Measurements from ENCODE around the gene FRMD5. TPM values are rescaled to one million over a fixed set of nuclear protein-coding genes. Genes with fewer than 3 reads are reported as not detected.

The FRMD5 gene
- total RNA-seq, 3 donors from 2014 or later (not counting 1 experiment from before 2014, with no cell fraction given) = not detected

DNA sequence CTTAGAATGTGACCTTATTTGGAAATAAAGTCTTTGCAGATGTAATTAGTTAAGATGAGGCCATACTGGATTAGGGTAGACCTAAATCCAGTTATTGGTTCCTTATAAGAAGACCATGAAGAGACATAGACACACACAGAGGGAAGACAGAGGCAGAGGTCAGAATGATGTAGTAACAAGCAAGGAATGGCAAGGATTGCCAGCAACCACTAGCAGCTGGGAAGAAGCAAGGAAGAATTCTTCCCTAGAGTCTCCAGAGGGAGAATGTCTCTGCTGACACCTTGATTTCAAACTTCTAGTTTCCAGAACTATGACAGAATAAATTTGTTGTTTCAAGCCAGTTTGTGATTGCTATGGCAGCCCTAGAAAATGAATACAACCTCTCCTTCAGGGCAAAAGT lies 251.6 kb downstream of the FRMD5 start:
- Mint-ChIP-seq H3K27me3 (ENCODE audit: low read depth in 2 of 2) (peaks cover 10 to 14% of the 10 kb centered on the region in 2 donors), H3K27ac (no peak overlapping the region), H3K4me3 (no peak overlapping the region), H3K36me3 (no peaks in the 10 kb centered on the region), H3K9me3 (no peaks in the 10 kb centered on the region), H3K4me1 (no peaks in the 10 kb centered on the region)
- DNase-seq = no peak
- Histone ChIP-seq H3K36me3 (ENCODE audit: control insufficient read depth, insufficient read depth, low read length) (no peaks in the 10 kb centered on the region), H3K9me3 (ENCODE audit: control insufficient read depth, insufficient read depth, low read length) (no peaks in the 10 kb centered on the region), H3K4me1 (ENCODE audit: control insufficient read depth, insufficient read depth, low read length) (no peaks in the 10 kb centered on the region), H3K27me3 (ENCODE audit: control insufficient read depth, insufficient read depth, low read length) (no peaks in the 10 kb centered on the region), H3K27ac (ENCODE audit: low read length) (no peak overlapping the region), H3K4me3 (ENCODE audit: low read length) (no peak overlapping the region)
- no peak for ATAC-seq
- intact Hi-C loops (cut with micrococcal nuclease) = no loop called here
- TF ChIP-seq, protein P1, sequence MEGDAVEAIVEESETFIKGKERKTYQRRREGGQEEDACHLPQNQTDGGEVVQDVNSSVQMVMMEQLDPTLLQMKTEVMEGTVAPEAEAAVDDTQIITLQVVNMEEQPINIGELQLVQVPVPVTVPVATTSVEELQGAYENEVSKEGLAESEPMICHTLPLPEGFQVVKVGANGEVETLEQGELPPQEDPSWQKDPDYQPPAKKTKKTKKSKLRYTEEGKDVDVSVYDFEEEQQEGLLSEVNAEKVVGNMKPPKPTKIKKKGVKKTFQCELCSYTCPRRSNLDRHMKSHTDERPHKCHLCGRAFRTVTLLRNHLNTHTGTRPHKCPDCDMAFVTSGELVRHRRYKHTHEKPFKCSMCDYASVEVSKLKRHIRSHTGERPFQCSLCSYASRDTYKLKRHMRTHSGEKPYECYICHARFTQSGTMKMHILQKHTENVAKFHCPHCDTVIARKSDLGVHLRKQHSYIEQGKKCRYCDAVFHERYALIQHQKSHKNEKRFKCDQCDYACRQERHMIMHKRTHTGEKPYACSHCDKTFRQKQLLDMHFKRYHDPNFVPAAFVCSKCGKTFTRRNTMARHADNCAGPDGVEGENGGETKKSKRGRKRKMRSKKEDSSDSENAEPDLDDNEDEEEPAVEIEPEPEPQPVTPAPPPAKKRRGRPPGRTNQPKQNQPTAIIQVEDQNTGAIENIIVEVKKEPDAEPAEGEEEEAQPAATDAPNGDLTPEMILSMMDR (IDR thresholded peaks at IDR 0.05) = no peak

DNA sequence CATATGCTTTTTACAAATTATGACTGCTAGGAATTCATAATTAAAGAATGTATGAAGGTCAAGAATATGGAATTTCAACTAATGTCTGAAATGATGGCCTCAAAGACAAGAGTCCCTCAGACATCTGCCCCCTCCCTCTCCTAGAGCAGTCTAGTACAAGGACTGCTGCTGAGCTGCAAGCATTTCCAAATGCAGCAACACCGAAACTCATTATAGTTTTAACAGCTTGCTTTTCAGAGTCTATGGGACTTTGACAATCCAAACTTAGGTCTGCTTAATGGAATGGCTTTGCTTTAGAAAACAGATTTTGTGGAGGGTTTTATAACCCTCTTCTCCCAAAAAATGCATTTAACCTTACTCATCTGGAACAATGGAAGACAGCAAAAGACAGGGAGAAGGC lies 252.9 kb downstream of the FRMD5 start:
- H3K27me3 Mint-ChIP-seq (ENCODE audit: low read depth in 2 of 2) = peaks cover 10 to 18% of the 10 kb centered on the region in 2 donors
- no peak overlapping the region for H3K27ac Mint-ChIP-seq
- H3K9me3 Mint-ChIP-seq = no peaks in the 10 kb centered on the region
- Histone ChIP-seq H3K36me3 (ENCODE audit: control insufficient read depth, insufficient read depth, low read length) (no peaks in the 10 kb centered on the region), H3K4me1 (ENCODE audit: control insufficient read depth, insufficient read depth, low read length) (no peaks in the 10 kb centered on the region), H3K4me3 (ENCODE audit: low read length) (no peak overlapping the region), H3K9me3 (ENCODE audit: control insufficient read depth, insufficient read depth, low read length) (no peaks in the 10 kb centered on the region), H3K27me3 (ENCODE audit: control insufficient read depth, insufficient read depth, low read length) (no peaks in the 10 kb centered on the region), H3K27ac (ENCODE audit: low read length) (no peak overlapping the region)
- H3K36me3 Mint-ChIP-seq = no peaks in the 10 kb centered on the region
- no peak overlapping the region for H3K4me3 Mint-ChIP-seq
- DNase-seq (no peak), ATAC-seq (no peak)
- intact Hi-C loops (cut with micrococcal nuclease) = no loop called here
- TF ChIP-seq, protein P1 (IDR thresholded peaks at IDR 0.05) = no peak
- H3K4me1 Mint-ChIP-seq = no peaks in the 10 kb centered on the region
- WGBS (ENCODE audit: insufficient coverage) = 93% methylated on average over 1 of the region's 1 CpG

DNA sequence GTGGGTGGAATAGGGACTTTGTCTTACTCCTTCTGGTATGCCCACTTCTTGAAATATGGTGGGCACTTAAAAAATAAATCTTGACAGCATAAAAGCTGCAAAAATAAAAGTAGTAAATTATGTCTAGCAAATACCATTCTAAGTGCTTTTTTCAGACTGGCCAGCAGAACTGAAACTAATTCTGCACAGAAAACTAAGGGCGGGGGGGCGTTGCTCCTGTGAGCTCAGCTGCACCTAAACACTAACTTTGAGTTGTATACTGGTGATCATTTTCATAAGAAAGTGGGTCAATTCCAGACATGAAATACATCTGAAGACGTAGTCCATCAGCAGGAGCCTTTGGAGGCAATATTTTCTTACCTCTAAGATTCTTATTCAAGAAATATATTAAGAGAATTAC lies 253.5 kb downstream of the FRMD5 start:
- H3K4me1 Mint-ChIP-seq = no peaks in the 10 kb centered on the region
- Histone ChIP-seq H3K9me3 (ENCODE audit: control insufficient read depth, insufficient read depth, low read length) (no peaks in the 10 kb centered on the region), H3K4me3 (ENCODE audit: low read length) (no peak overlapping the region), H3K36me3 (ENCODE audit: control insufficient read depth, insufficient read depth, low read length) (no peaks in the 10 kb centered on the region), H3K4me1 (ENCODE audit: control insufficient read depth, insufficient read depth, low read length) (no peaks in the 10 kb centered on the region), H3K27me3 (ENCODE audit: control insufficient read depth, insufficient read depth, low read length) (no peaks in the 10 kb centered on the region), H3K27ac (ENCODE audit: low read length) (no peak overlapping the region)
- ATAC-seq (no peak), DNase-seq (no peak)
- peaks cover 8 to 17% of the 10 kb centered on the region in 2 donors for H3K27me3 Mint-ChIP-seq (ENCODE audit: low read depth in 2 of 2)
- H3K27ac Mint-ChIP-seq = no peak overlapping the region
- H3K9me3 Mint-ChIP-seq = no peaks in the 10 kb centered on the region
- TF ChIP-seq, protein P1 (IDR thresholded peaks at IDR 0.05) = no peak
- intact Hi-C loops (cut with micrococcal nuclease) = no loop called here
- 63% methylated on average over 2 of the region's 3 CpGs for WGBS (ENCODE audit: insufficient coverage)
- H3K4me3 Mint-ChIP-seq = no peak overlapping the region
- H3K36me3 Mint-ChIP-seq = no peaks in the 10 kb centered on the region

DNA sequence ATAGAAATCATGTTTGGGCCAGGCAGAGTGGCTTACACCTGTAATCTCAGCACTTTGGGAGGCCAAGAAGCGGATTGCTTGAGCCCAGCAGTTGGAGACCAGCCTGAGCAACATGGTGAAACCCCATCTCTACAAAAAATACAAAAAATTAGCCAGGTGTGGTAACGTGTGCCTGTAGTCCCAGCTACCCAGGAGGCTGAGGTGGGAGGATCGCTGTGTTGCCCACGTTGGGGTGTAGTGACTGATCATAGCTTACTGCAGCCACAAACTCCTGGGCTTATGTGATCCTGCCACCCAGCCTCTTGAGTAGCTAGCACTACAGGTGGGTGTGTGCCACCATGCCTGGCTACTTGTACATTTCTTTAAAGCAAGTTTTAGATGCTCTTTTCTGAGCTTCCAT lies 254.0 kb downstream of the FRMD5 start:
- intact Hi-C loops (cut with micrococcal nuclease) = no loop called here
- WGBS (ENCODE audit: insufficient coverage) = 77% methylated on average over 4 of the region's 4 CpGs
- no peaks in the 10 kb centered on the region for H3K9me3 Mint-ChIP-seq

More for the DNA sequence above, 254.0 kb downstream of the FRMD5 start:
- H3K4me1 ChIP-seq (ENCODE audit: control insufficient read depth, insufficient read depth, low read length) = no peaks in the 10 kb centered on the region
- Mint-ChIP-seq H3K27me3 (ENCODE audit: low read depth in 2 of 2) (peaks cover 4 to 12% of the 10 kb centered on the region in 2 donors), H3K27ac (no peak overlapping the region), H3K36me3 (no peaks in the 10 kb centered on the region), H3K4me3 (no peak overlapping the region), H3K4me1 (no peaks in the 10 kb centered on the region)
- TF ChIP-seq, protein P1 (IDR thresholded peaks at IDR 0.05) = no peak
- ATAC-seq (no peak), DNase-seq (no peak)
- no peaks in the 10 kb centered on the region for H3K9me3 ChIP-seq (ENCODE audit: control insufficient read depth, insufficient read depth, low read length)
- H3K4me3 ChIP-seq (ENCODE audit: low read length) = no peak overlapping the region
- H3K27ac ChIP-seq (ENCODE audit: low read length) = no peak overlapping the region
- no peaks in the 10 kb centered on the region for H3K27me3 ChIP-seq (ENCODE audit: control insufficient read depth, insufficient read depth, low read length)
- H3K36me3 ChIP-seq (ENCODE audit: control insufficient read depth, insufficient read depth, low read length) = no peaks in the 10 kb centered on the region
